ENCODE measurements around the gene EIF4ENIF1. TPM values are rescaled to one million over a fixed set of nuclear protein-coding genes. Genes with fewer than 3 reads are reported as not detected.
A peak's percentile ranks its signal among the peaks of the same experiment; 100 is the strongest.
"Not testable (repeated sequence)": the region's sequence is repeated elsewhere in the genome, so short reads cannot be mapped to it uniquely, and the experiment has no call there.

EIF4ENIF1 gene
- total RNA-seq, 1 donor from 2014 or later: 44.4 TPM

DNA sequence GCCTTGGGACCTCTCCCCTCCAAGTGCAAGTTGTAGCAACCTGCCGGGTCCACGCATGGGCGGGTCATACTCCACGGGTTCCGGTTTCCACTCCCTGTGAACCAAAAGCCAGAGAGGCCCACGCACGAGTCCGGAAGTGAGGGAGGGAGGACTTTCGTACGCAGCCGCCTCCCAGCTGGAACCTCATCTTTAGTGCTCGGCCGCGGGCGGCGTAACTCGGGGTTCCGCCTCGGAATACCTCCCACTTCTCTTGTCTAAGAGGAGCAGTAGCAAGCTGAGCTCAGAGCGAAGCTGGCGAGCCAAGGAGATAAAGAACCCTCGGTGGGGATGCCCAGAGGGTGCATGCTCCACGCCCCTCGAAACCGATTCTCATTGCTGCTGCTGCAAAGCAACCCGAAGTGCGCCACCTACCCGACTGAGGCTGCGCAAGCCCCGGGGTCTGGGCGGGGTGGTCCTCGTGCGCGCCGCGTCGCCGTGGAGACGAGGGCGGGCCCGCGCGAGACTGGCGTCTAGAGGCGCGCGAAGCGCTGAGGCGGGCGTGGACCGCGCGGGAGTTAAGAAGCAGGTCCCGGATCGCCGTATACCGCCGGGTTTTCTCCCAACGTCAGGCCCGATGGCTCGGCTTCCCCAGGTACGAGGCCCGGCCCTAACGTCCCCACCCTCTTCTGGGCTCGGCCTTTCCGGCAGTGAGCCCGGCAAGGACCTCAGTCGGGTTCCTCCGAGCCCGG lies 6.5 kb upstream of the EIF4ENIF1 start, which contains the start of gene SFI1:
TSS of gene SFI1 (plus strand) at position 530 of the 728 bp plus-strand sequence. CDS start 11,749 bp downstream, outside the sequence.
- H3K27me3 Mint-ChIP-seq (ENCODE audit: low read depth): no peaks in the 10 kb centered on the region
- peaks cover 6% of the 10 kb centered on the region for H3K9me3 Mint-ChIP-seq
- peaks cover 12% of the 10 kb centered on the region for H3K36me3 Mint-ChIP-seq
- H3K27ac Mint-ChIP-seq: peak within 1 kb of the TSS; percentile 94
- DNase-seq (ENCODE audit: low spot score in 2 of 2, unreplicated experiment in 2 of 2): peak; percentile 88 to 95
- H3K4me1 Mint-ChIP-seq: peaks cover 11% of the 10 kb centered on the region
- peak within 1 kb of the TSS; percentile 87 for H3K4me3 Mint-ChIP-seq
- TF ChIP-seq, protein P1, sequence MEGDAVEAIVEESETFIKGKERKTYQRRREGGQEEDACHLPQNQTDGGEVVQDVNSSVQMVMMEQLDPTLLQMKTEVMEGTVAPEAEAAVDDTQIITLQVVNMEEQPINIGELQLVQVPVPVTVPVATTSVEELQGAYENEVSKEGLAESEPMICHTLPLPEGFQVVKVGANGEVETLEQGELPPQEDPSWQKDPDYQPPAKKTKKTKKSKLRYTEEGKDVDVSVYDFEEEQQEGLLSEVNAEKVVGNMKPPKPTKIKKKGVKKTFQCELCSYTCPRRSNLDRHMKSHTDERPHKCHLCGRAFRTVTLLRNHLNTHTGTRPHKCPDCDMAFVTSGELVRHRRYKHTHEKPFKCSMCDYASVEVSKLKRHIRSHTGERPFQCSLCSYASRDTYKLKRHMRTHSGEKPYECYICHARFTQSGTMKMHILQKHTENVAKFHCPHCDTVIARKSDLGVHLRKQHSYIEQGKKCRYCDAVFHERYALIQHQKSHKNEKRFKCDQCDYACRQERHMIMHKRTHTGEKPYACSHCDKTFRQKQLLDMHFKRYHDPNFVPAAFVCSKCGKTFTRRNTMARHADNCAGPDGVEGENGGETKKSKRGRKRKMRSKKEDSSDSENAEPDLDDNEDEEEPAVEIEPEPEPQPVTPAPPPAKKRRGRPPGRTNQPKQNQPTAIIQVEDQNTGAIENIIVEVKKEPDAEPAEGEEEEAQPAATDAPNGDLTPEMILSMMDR (IDR thresholded peaks at IDR 0.05; ENCODE audit: unreplicated experiment): no peak

GRCh38 chr22:31495343-31495742 lies 5.7 kb upstream of the EIF4ENIF1 start:
- no peaks in the 10 kb centered on the region for H3K27me3 Mint-ChIP-seq (ENCODE audit: low read depth)
- H3K9me3 Mint-ChIP-seq: peaks cover 6% of the 10 kb centered on the region
- TF ChIP-seq, protein P1 (IDR thresholded peaks at IDR 0.05; ENCODE audit: unreplicated experiment): no peak
- peaks cover 18% of the 10 kb centered on the region for H3K4me1 Mint-ChIP-seq
- H3K27ac Mint-ChIP-seq: peak overlapping the region; percentile 94
- DNase-seq (ENCODE audit: low spot score in 2 of 2, unreplicated experiment in 2 of 2): no peak
- peak overlapping the region; percentile 87 for H3K4me3 Mint-ChIP-seq
- peaks cover 12% of the 10 kb centered on the region for H3K36me3 Mint-ChIP-seq

DNA sequence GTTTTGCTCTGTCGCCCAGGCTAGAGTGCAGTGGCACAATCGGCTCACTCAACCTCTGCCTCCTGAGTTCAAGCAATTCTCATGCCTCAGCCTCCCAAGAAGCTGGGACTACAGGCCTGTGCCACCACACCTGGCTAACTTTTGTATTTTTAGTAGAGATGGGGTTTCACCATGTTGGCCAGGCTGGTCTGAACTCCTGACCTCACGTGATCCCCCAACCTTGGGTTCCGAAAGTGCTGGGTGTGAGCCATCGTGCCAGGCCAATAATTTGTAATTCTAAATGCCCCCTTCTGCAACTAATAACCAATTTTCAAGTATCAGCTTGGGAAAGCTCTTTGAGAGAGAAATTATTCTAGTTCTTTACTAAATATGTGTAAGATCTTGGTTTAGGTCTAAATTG lies 3.7 kb upstream of the EIF4ENIF1 start:
- not testable (repeated sequence) for H3K9me3 Mint-ChIP-seq; DNase-seq (ENCODE audit: low spot score in 2 of 2, unreplicated experiment in 2 of 2); H3K27me3 Mint-ChIP-seq (ENCODE audit: low read depth); H3K27ac Mint-ChIP-seq; H3K4me3 Mint-ChIP-seq; H3K36me3 Mint-ChIP-seq
- peaks cover 25% of the 10 kb centered on the region for H3K4me1 Mint-ChIP-seq

GRCh38 chr22:31492151-31492550 lies 2.5 kb upstream of the EIF4ENIF1 start:
- TF ChIP-seq, protein P1 (IDR thresholded peaks at IDR 0.05; ENCODE audit: unreplicated experiment): no peak
- Mint-ChIP-seq H3K4me3 (no peak overlapping the region), H3K4me1 (peaks cover 28% of the 10 kb centered on the region), H3K36me3 (peaks cover 1% of the 10 kb centered on the region), H3K27ac (peak overlapping the region; percentile 43), H3K27me3 (ENCODE audit: low read depth) (no peaks in the 10 kb centered on the region), H3K9me3 (no peaks in the 10 kb centered on the region)
- DNase-seq (ENCODE audit: low spot score in 2 of 2, unreplicated experiment in 2 of 2): no peak

DNA sequence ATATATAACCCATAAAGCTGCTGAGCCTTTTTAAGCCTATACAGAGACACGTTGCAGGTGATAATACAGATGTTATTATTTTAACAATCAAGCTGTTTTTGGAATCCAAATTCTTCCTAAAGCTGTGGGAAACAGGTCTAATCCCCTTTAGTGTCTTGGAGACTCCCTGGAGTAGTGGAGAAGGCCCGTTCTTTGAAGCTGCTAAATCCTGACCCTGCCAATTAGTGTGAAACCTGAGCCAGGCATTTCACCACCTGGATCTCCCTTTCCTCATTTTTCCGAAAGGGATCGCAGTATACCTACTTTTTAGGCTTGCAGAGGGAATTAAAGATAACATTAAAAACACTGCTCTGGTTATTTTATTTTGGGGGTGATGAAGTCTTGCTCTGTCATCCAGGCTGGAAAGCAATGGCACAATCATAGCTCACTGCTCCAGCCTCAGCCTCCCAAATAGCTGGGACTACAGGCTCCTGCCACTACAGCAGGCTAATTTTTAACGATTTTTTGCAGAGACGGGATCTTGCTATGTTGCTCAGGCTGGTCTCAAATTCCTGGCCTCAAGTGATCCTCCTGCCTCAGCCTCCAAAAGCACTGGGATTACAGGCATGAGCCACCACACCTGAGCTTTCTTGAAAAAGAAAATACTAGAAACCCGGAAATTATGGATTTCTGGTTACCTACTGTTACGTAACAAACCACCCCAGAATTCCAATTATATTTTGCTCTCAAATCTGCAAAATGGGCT lies 1.7 kb upstream of the EIF4ENIF1 start:
- Mint-ChIP-seq H3K4me1 (peaks cover 26% of the 10 kb centered on the region), H3K4me3 (peak overlapping the region; percentile 81), H3K9me3 (no peaks in the 10 kb centered on the region), H3K27ac (no peak overlapping the region), H3K27me3 (ENCODE audit: low read depth) (no peaks in the 10 kb centered on the region), H3K36me3 (peaks cover 4% of the 10 kb centered on the region)
- TF ChIP-seq, protein P1 (IDR thresholded peaks at IDR 0.05; ENCODE audit: unreplicated experiment): no peak
- no peak for DNase-seq (ENCODE audit: low spot score in 2 of 2, unreplicated experiment in 2 of 2)

DNA sequence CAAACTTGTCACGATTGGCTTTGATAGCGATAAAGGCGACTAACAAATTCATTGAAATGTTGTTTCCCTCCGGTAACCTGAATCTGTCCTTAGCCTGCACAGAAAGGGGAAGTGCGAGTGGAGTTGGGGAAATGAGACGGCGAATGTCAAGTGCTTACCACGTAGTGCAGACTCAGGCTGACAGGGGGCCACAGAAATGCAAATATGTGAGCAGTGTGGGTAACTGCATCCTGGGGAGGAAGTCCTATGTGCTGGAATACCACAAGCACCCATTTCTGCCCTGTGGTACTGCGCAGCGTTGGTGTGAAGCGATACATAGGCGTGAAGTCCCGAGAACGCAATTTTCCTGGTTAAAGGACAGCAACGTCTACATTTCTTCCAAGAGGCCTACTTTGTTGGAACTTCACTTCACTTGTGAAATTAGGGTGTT lies 869 bp upstream of the EIF4ENIF1 start:
- TF ChIP-seq, protein P1 (IDR thresholded peaks at IDR 0.05; ENCODE audit: unreplicated experiment): no peak
- H3K36me3 Mint-ChIP-seq: peaks cover 4% of the 10 kb centered on the region
- no peaks in the 10 kb centered on the region for H3K27me3 Mint-ChIP-seq (ENCODE audit: low read depth)
- peak overlapping the region; percentile 81 for H3K4me3 Mint-ChIP-seq
- peak in 1 of 2 experiments; percentile 47 for DNase-seq (ENCODE audit: low spot score in 2 of 2, unreplicated experiment in 2 of 2)
- H3K4me1 Mint-ChIP-seq: peaks cover 20% of the 10 kb centered on the region
- H3K9me3 Mint-ChIP-seq: no peaks in the 10 kb centered on the region
- H3K27ac Mint-ChIP-seq: peak overlapping the region; percentile 98

All from mesothelial cell of epicardium (in vitro differentiated cells).